ENCODE data around the gene TMA7.

DNA sequence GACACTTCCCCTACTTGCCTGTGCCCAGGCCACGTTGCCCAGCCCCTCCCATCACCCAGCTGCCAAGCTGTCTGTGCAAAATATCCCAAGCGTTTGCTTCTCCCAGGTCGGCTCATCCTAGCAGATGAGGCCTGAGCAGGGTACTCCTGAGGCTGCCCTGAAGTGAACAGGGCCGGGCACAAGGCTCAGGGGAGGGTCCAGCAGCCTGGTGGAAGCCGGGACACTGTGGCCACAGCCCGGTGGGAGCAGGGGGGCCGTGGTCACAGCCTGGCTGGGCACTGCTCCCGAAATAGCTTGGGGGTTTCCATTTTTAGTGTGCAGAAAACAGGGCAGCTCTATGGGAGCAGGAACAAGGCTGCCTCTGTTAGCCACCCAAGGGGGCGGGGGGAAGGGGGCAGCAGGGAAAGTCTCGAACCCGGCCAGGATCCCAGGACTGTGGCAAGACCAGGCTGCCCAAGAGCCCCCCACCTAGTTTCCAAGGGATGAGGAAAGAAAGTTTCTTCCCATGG lies 13.6 kb upstream of the TMA7 start:
- TF ChIP-seq ZBED1 (IDR thresholded peaks at IDR 0.05) = no peak
- TF ChIP-seq TCF7 (IDR thresholded peaks at IDR 0.05; ENCODE audit: borderline replicate concordance) = no peak
- TF ChIP-seq, protein P1, sequence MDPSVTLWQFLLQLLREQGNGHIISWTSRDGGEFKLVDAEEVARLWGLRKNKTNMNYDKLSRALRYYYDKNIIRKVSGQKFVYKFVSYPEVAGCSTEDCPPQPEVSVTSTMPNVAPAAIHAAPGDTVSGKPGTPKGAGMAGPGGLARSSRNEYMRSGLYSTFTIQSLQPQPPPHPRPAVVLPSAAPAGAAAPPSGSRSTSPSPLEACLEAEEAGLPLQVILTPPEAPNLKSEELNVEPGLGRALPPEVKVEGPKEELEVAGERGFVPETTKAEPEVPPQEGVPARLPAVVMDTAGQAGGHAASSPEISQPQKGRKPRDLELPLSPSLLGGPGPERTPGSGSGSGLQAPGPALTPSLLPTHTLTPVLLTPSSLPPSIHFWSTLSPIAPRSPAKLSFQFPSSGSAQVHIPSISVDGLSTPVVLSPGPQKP (CRISPR knock-in tag; IDR thresholded peaks at IDR 0.05) = no peak
- TF ChIP-seq, protein P2, sequence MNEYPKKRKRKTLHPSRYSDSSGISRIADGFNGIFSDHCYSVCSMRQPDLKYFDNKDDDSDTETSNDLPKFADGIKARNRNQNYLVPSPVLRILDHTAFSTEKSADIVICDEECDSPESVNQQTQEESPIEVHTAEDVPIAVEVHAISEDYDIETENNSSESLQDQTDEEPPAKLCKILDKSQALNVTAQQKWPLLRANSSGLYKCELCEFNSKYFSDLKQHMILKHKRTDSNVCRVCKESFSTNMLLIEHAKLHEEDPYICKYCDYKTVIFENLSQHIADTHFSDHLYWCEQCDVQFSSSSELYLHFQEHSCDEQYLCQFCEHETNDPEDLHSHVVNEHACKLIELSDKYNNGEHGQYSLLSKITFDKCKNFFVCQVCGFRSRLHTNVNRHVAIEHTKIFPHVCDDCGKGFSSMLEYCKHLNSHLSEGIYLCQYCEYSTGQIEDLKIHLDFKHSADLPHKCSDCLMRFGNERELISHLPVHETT (CRISPR knock-in tag; conservative IDR thresholded peaks at IDR 0.05 in 1 of 2, IDR thresholded peaks at IDR 0.05 in 1 of 2) = no peak
- TF ChIP-seq COPS2 (conservative IDR thresholded peaks at IDR 0.05) = no peak
- TF ChIP-seq ZBTB7A (IDR thresholded peaks at IDR 0.05; ENCODE audit: borderline replicate concordance, control insufficient read depth, low read depth, low read length) = no peak
- TF ChIP-seq ZNF134 (CRISPR knock-in tag; conservative IDR thresholded peaks at IDR 0.05) = no peak
- TF ChIP-seq ATF7 (IDR thresholded peaks at IDR 0.05) = no peak
- TF ChIP-seq, protein P3, sequence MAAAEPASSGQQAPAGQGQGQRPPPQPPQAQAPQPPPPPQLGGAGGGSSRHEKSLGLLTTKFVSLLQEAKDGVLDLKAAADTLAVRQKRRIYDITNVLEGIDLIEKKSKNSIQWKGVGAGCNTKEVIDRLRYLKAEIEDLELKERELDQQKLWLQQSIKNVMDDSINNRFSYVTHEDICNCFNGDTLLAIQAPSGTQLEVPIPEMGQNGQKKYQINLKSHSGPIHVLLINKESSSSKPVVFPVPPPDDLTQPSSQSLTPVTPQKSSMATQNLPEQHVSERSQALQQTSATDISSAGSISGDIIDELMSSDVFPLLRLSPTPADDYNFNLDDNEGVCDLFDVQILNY (CRISPR knock-in tag; IDR thresholded peaks at IDR 0.05) = no peak
- TF ChIP-seq NFYB (IDR thresholded peaks at IDR 0.05; ENCODE audit: extremely low read depth, insufficient read length) = no peak
- TF ChIP-seq, protein P4, sequence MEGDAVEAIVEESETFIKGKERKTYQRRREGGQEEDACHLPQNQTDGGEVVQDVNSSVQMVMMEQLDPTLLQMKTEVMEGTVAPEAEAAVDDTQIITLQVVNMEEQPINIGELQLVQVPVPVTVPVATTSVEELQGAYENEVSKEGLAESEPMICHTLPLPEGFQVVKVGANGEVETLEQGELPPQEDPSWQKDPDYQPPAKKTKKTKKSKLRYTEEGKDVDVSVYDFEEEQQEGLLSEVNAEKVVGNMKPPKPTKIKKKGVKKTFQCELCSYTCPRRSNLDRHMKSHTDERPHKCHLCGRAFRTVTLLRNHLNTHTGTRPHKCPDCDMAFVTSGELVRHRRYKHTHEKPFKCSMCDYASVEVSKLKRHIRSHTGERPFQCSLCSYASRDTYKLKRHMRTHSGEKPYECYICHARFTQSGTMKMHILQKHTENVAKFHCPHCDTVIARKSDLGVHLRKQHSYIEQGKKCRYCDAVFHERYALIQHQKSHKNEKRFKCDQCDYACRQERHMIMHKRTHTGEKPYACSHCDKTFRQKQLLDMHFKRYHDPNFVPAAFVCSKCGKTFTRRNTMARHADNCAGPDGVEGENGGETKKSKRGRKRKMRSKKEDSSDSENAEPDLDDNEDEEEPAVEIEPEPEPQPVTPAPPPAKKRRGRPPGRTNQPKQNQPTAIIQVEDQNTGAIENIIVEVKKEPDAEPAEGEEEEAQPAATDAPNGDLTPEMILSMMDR (IDR thresholded peaks at IDR 0.05 in 2 of 3, conservative IDR thresholded peaks at IDR 0.05 in 1 of 3; ENCODE audit: insufficient read depth in 2 of 3, low read depth in 1 of 3, low read length in 3 of 3) = no peak
- no peak for TF ChIP-seq RAD21 (CRISPR knock-in tag; conservative IDR thresholded peaks at IDR 0.05 in 1 of 2, IDR thresholded peaks at IDR 0.05 in 1 of 2)
- TF ChIP-seq, protein P5, sequence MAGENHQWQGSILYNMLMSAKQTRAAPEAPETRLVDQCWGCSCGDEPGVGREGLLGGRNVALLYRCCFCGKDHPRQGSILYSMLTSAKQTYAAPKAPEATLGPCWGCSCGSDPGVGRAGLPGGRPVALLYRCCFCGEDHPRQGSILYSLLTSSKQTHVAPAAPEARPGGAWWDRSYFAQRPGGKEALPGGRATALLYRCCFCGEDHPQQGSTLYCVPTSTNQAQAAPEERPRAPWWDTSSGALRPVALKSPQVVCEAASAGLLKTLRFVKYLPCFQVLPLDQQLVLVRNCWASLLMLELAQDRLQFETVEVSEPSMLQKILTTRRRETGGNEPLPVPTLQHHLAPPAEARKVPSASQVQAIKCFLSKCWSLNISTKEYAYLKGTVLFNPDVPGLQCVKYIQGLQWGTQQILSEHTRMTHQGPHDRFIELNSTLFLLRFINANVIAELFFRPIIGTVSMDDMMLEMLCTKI (IDR thresholded peaks at IDR 0.05; ENCODE audit: partially characterized antibody) = no peak

All from K562 (cell line).